Parathyroid adenoma (tissue), 2 donors: ENCODE results near the gene PRR11.

ENCODE experiments used
- H2AFZ ChIP-seq: fragments of 300-600 bp; sonication (generic); one replicate; pipeline ENCODE4 v1.7.0; 2017; ENCODE audit warnings: antibody characterized with exemption, mild to moderate bottlenecking
- H3K27ac ChIP-seq: fragments of 300-600 bp; sonication (generic); one replicate; pipeline ENCODE4 v1.7.0; 2017
- H3K27me3 ChIP-seq: fragments of 300-600 bp; sonication (generic); one replicate; pipeline ENCODE4 v1.7.0; 2017; ENCODE audit warnings: low read length; ENCODE audit not compliant: control insufficient read depth, insufficient read depth
- H3K36me3 ChIP-seq: fragments of 300-600 bp; sonication (generic); one replicate; pipeline ENCODE4 v1.7.0; 2017; ENCODE audit warnings: low read length; ENCODE audit not compliant: control insufficient read depth, insufficient read depth
- H3K4me1 ChIP-seq: fragments of 300-600 bp; sonication (generic); one replicate; pipeline ENCODE4 v1.7.0; 2017; ENCODE audit warnings: control low read depth
- H3K4me2 ChIP-seq: fragments of 300-600 bp; sonication (generic); one replicate; pipeline ENCODE4 v1.7.0; 2017; ENCODE audit warnings: low read length
- H3K4me3 ChIP-seq: fragments of 300-600 bp; sonication (generic); one replicate; pipeline ENCODE4 v1.7.0; 2017; ENCODE audit warnings: low read depth, low read length
- H3K79me2 ChIP-seq: fragments of 300-600 bp; sonication (generic); one replicate; pipeline ENCODE4 v1.7.0; 2017; ENCODE audit warnings: control low read depth
- H3K9ac ChIP-seq: fragments of 300-600 bp; sonication (generic); one replicate; pipeline ENCODE4 v1.7.0; 2017; ENCODE audit warnings: mild to moderate bottlenecking
- H3K9me3 ChIP-seq: fragments of 300-600 bp; sonication (generic); one replicate; pipeline ENCODE4 v1.7.0; 2017; ENCODE audit warnings: low read length; ENCODE audit not compliant: control insufficient read depth
- CTCF ChIP-seq: fragments of 300-600 bp; sonication (generic); IDR thresholded peaks from one replicate; pipeline ENCODE4 v1.7.0; 2017; ENCODE audit warnings: antibody characterized with exemption, mild to moderate bottlenecking
- donor health status: primary hyperparathyroidism.

The PRR11 gene

DNA sequence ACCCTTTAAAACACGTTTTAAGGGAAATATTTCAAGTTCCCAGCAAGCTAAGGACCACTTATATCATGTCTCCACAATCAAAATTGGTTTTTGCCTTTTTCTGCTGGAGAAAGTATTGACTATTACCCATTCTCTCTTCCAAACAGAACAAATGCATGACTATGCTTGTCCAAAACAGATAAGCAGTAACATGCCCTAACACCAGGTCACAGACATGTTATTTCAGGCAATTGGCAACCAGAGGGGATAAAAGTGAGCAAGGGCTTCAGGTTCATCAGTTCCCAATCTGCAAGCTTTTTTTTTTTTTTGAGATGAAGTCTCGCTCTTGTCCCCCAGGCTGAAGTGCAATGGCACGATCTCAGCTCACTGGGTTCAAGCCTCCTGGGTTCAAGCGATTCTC, 15.6 kb upstream of the PRR11 start:
- no peak overlapping the region for H3K4me2 ChIP-seq
- peaks cover 53% of the 10 kb centered on the region for H3K79me2 ChIP-seq
- H3K36me3 ChIP-seq = no peaks in the 10 kb centered on the region
- no peaks in the 10 kb centered on the region for H3K4me1 ChIP-seq
- no peaks in the 10 kb centered on the region for H3K27me3 ChIP-seq
- no peak for TF ChIP-seq CTCF
- no peak overlapping the region for H3K4me3 ChIP-seq
- H2AFZ ChIP-seq = no peak overlapping the region
- H3K9ac ChIP-seq = no peak overlapping the region
- H3K27ac ChIP-seq = no peak overlapping the region
- H3K9me3 ChIP-seq = no peaks in the 10 kb centered on the region

DNA sequence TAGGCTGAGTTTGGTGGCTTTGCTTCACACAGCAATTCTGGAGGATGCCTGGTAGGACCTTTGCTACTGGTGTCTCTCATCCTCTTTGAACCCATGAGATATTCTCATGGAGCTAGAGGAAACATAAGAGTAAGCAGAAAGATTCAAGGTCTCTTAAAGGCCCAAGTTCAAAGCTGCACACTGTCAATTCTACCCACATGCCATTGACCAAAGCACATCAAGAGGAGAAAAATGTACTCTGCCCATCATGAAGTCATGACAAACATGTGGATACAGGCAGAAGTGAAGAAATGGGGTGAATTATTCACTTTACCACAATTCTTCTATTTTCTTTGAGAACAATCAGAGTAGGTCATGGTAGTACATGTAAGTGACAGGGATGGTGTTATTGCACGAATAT, 13.7 kb upstream of the PRR11 start:
- TF ChIP-seq CTCF = no peak
- Histone ChIP-seq H3K36me3 (no peaks in the 10 kb centered on the region), H3K9ac (no peak overlapping the region)

DNA sequence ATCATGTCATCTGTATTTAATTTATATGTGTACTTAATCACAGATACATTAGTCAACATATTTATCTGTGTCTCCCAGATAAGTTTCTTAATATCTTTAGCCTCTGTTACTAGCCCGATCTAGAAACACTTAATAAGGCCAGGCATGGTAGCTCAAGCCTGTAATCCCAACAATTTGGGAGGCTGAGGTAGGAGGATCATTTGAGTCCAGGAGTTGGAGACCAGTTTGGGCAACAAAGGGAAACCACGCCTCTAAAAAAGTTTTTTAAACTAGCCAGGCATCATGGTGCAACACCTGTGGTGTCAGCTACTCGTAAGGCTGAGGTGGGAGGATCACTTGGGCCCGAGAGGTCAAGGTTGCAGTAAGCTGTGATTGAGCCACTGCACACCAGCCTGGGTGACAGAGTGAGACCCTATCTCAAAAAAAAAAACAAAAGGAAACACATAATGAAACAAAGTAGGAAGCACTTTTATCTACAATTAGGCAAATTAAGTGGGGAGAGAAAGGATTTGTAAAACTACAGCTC, 9.9 kb upstream of the PRR11 start:
- Histone ChIP-seq H3K9ac (no peak overlapping the region), H3K79me2 (peaks cover 39% of the 10 kb centered on the region), H3K4me1 (no peaks in the 10 kb centered on the region), H3K27ac (no peak overlapping the region), H3K36me3 (no peaks in the 10 kb centered on the region), H3K4me3 (no peak overlapping the region), H3K27me3 (no peaks in the 10 kb centered on the region), H3K9me3 (no peaks in the 10 kb centered on the region), H3K4me2 (no peak overlapping the region), H2AFZ (no peak overlapping the region)
- TF ChIP-seq CTCF = no peak

More for the DNA sequence above, 13.7 kb upstream of the PRR11 start:
- no peak overlapping the region for H3K4me3 ChIP-seq
- peaks cover 49% of the 10 kb centered on the region for H3K79me2 ChIP-seq
- H3K4me1 ChIP-seq = no peaks in the 10 kb centered on the region
- no peaks in the 10 kb centered on the region for H3K27me3 ChIP-seq
- no peak overlapping the region for H2AFZ ChIP-seq
- H3K27ac ChIP-seq = no peak overlapping the region
- H3K9me3 ChIP-seq = no peaks in the 10 kb centered on the region
- no peak overlapping the region for H3K4me2 ChIP-seq

DNA sequence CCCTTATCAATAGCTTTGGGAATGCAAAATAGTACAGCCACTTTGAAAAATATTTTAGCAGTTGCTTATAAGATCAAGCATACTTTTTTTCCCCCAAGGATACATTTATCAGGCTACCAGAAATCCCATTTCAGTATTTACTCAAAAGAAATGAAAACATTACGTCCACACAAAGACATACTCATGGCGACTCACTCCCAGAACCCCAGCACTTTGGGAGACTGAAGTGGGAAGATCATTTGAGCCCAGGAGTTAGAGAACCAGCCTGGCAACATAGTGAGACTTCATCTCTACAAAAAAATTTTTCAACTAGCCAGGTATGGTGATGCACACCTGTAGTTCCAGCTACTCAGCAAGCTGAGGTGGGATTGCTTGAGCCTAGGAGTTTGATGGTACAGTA, 6.5 kb upstream of the PRR11 start:
- Histone ChIP-seq H2AFZ (no peak overlapping the region), H3K4me1 (no peaks in the 10 kb centered on the region), H3K9me3 (no peaks in the 10 kb centered on the region), H3K27me3 (no peaks in the 10 kb centered on the region), H3K79me2 (peaks cover 11% of the 10 kb centered on the region), H3K4me2 (no peak overlapping the region), H3K4me3 (no peak overlapping the region), H3K36me3 (no peaks in the 10 kb centered on the region), H3K27ac (no peak overlapping the region), H3K9ac (no peak overlapping the region)
- no peak for TF ChIP-seq CTCF

DNA sequence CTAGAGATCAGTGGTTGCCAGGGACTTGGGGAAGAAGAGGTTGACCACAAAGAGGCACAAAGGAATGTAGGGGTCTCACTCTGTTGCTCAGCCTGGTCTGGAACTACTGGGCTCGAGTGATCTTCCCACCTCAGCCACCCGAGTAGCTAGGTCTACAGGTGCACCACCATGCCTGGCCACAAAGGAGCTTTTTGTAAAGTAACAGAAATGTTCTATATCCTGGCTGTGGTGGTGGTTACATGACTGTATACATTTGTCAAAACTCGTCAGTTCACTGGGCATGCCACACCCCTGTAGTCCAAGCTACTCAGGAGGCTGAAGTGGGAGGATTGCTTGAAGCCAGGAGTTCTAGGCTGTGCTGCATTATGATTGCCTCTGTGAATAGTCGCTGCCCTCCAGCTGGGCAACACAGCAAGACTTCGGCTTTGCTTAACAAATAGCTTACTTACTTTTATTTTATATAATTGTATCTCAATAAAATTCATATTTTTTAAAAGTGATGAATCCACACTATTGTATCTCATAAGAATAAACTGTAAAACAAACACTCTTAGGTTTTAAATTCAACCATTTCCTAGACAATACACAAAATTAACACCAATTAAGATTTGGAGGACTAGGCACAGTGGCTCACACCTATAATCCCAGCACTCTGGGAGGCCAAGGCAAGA, 5.6 kb upstream of the PRR11 start:
- no peak overlapping the region for H3K27ac ChIP-seq
- no peaks in the 10 kb centered on the region for H3K9me3 ChIP-seq
- H3K27me3 ChIP-seq = no peaks in the 10 kb centered on the region
- H3K4me2 ChIP-seq = no peak overlapping the region
- H3K79me2 ChIP-seq = peaks cover 7% of the 10 kb centered on the region
- no peak overlapping the region for H2AFZ ChIP-seq
- H3K36me3 ChIP-seq = no peaks in the 10 kb centered on the region
- no peak overlapping the region for H3K4me3 ChIP-seq
- no peaks in the 10 kb centered on the region for H3K4me1 ChIP-seq
- no peak overlapping the region for H3K9ac ChIP-seq
- no peak for TF ChIP-seq CTCF
